ENCODE results near the gene C5. TPM values are rescaled to one million over a fixed set of nuclear protein-coding genes. Genes with fewer than 3 reads are reported as not detected.

Gene C5
- total RNA-seq, 2 experiments from 2014 or later = 1.2 to 1.3 TPM

DNA sequence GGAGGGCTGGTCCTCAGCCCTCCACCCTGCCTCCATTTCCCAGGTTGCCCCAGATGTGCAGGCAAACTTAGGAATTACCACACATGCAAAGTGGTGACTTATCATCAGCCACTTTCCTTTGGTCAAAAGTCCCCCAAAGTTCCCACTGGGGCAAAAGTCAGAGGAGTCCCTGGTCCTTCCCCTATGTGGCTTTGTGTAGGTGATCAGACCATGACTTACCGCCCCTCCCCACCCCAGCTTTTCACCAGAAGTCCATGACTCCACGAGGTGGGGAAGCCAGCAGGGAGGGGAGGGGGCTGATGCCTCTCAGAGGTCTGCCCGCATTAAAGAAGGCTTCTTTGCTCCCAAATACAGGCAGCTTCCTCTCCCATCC, 129.3 kb downstream of the C5 start:
- ChIA-PET CTCF (interaction anchor here (0.7 to 1.9 kb wide), 5 partner anchors 8 to 31 kb away, joined by 3 to 8 read pairs (median 3); no protein-coding TSS in a partner anchor), POLR2A (interaction anchor here (1.2 to 4.0 kb wide), 7 partner anchors 11 to 165 kb away, joined by 3 to 21 read pairs (median 5); partner anchors contain the start of gene PHF19)

DNA sequence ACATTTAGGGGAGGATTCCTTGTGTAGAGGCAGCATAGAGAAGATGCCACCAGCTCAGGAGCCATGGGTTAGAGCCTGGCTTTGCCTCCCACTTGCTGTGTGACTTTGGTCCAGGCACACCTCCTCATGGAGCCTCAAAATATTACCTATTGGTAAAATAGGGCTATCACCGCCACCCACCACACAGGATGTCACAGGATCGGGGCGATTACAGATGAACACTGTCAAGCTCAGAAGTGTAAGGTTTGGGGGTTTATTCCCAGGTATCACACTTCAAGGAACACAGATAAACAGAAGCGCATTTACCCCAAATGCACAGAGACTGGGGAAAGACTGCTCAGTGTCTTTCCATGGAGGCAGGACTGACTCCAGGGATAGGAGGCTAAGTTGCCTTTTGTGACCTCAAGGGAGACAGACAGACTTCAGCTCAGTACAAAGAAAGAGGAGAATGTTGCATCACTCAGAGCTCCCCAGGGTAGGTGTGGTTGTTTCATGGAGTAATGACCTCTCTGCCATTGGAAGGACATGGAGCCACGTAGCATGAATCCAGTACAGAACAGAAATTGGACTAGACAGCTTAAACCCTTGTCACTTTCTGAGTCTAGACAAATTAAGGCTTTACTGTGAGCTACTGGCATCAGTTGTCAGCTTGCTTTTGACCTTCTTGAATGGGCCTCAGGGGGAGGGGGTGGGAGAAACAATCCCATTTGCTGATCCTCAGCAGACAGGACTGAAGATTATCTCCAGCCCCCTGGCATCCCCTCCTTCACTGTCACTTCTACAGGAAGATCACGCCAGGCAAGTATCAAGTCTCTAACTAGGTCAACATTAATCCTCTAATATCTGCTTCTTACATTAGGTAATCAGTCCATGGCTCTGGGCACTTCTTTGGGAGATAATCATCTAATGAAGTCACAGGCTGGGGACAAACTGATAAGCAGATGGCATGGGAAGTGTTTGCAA, 130.0 kb downstream of the C5 start:
- ChIA-PET CTCF (interaction anchor here (0.7 to 1.9 kb wide), 7 partner anchors 9 to 249 kb away, joined by 3 to 8 read pairs (median 3); no protein-coding TSS in a partner anchor), POLR2A (interaction anchor here (0.8 to 4.0 kb wide), 10 partner anchors 9 to 75 kb away, joined by 3 to 21 read pairs (median 4); partner anchors contain the start of gene PHF19)

DNA sequence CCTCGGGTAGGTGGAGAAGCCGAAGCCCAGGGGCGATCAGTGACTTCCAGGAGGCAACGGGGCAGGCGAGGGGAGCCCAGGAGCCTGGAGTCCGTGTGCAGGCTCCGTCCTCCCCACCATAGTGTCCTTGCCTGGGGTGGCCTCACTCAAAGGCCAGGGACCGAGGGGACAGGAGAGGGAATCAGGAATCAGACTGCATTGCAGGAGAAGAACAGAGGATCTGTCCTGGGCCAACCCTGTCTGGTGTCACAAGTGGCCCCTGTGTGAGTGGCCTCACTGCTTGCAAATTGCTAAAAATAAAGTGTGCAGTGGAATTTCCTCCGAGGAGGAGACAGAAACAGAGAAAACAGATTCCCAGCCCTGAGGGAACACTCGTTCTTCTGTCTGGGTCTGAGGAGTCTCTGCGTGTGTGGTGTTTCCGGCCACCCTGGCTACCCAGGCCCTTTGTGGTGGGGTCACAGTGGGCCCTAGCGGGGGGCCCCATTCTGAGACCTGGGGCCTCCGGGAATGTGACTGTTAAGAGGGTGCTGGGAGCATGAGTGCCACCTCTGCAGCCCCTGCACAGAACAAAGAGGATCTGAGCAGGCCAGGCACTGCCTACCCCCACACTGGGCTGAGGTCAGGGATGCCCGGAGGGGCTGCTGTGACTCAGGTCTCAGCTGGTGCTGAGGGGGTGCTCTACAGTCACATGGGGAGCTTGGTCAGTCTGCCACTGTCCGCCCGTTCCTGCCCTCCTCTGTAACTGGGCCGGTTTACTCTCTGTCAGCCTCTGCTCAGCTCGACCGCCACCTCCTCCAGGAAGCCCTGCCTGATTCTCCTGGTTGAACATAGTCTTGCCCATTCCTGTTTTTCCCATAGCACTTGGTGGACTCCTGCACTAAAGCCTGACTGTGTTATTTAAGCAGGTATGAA, 130.9 kb downstream of the C5 start:
- CTCF ChIA-PET = interaction anchor here (0.9 to 1.9 kb wide), 5 partner anchors 15 to 250 kb away, joined by 3 to 8 read pairs (median 4); no protein-coding TSS in a partner anchor
- POLR2A ChIA-PET = interaction anchor here (0.8 to 4.0 kb wide), 9 partner anchors 10 to 51 kb away, joined by 3 to 21 read pairs (median 4); no protein-coding TSS in a partner anchor

DNA sequence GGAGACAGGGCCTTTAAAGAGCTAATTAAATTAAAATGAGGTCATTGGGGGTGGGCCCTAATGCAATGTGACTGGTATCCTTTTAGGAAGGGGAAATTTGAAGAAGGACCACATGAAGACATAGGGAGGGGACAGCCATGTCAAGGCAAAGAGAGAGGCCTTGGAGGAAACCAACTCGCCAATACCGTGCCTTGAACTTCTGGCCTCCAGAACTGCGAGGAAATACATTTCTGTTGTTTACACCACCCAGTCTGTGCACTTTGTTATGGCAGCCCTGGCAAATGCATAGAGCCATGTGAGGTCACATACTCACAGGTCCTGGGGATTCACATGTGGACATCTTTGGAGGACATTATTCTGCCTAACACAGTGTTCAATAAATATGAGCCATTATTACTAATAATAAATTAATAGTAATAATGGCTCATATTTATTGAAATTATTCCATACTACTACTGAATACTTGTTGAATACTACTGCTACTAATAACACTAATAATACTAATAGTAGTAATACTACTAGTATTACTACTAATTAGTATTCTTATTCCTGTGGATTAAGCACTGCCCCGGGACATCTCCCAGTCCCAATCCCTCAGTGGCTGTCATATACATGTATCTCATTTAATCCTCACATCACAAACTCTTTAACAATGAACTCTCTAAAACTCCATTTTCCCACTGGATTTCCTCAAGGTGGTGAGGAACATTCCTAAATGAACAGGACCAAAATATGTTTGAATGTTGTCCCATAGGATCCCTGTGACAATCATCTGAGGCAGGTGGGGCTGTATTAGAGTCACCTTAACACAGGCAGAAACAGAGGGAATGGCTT, 131.9 kb downstream of the C5 start:
- CTCF ChIA-PET = interaction anchor here (0.8 to 1.2 kb wide), 2 partner anchors 13 to 16 kb away, joined by 3 read pairs; no protein-coding TSS in a partner anchor
- POLR2A ChIA-PET = interaction anchor here (1.3 to 1.7 kb wide), 2 partner anchors 13 to 18 kb away, joined by 3 to 4 read pairs; no protein-coding TSS in a partner anchor

DNA sequence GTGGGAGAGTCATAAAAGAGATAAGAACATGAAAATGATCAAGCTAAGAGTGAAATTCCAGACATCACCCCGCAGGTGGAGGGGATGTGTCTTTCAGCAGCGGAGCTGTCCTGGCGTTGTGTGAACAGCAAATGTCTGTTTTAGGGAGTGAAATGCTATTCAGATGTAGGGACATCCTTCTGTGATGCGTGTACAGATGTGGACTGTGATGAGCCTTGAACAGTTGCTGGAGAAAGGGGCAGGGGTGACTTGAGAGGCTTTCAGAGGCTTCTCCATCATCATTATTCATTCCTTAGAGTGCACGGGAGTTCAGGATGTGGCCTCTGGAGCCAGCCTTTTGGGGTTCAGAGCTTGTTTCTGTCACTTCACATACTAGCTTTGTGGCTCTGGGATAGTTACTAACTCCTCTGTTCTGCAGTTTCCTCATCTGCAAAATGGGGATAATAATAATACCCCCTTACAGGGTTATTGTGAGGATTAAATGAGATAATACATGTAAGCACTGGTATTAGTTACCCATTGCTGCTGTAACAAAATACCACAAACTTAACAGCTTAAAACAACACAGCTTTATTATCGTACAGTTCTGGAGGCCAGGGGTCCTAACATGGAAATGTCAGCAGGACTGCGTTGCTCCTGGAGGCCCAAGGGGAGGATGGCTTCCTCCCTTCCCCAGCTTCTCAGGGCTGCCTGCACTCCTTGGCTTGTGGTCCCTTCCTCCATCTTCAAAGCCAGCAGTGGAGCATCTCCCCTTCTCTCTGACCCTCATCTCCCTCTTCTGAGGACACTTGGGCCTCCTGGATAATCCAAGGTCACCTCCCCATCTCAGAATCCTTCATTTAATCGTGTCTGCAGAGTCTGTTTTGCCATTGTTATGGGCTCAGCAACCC, 132.8 kb downstream of the C5 start:
- ChIA-PET CTCF (interaction anchor here (0.8 to 1.9 kb wide), 2 partner anchors 9 to 14 kb away, joined by 3 to 7 read pairs; no protein-coding TSS in a partner anchor), POLR2A (interaction anchor here (0.6 to 2.8 kb wide), 6 partner anchors 9 to 46 kb away, joined by 3 to 29 read pairs (median 4); partner anchors contain the start of gene TRAF1)

DNA sequence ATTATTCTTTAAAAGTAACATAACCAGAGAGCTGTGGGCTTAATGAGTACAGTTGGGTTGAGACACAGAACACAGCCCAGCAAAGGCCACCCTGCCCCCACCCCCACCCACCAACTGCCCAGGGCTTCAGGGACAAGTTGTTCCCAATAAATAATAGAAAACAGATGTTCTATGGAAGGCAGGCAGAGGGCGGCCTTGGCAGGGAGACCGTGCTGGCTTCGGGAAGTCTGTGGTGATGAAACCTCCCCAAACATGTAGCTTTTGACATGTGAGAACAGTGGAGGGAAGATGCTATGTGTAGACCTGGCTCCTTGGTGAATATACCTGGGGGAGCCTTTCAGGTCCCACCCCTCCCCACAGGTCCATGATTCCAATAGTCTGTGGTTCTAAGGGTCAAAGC, 133.5 kb downstream of the C5 start:
- POLR2A ChIA-PET = interaction anchor here (0.6 to 2.8 kb wide), 6 partner anchors 10 to 45 kb away, joined by 3 to 29 read pairs (median 3); partner anchors contain the start of gene TRAF1
- CTCF ChIA-PET = interaction anchor here (1.9 kb wide), 1 partner anchor 9 kb away, joined by 7 read pairs; no protein-coding TSS in a partner anchor

DNA sequence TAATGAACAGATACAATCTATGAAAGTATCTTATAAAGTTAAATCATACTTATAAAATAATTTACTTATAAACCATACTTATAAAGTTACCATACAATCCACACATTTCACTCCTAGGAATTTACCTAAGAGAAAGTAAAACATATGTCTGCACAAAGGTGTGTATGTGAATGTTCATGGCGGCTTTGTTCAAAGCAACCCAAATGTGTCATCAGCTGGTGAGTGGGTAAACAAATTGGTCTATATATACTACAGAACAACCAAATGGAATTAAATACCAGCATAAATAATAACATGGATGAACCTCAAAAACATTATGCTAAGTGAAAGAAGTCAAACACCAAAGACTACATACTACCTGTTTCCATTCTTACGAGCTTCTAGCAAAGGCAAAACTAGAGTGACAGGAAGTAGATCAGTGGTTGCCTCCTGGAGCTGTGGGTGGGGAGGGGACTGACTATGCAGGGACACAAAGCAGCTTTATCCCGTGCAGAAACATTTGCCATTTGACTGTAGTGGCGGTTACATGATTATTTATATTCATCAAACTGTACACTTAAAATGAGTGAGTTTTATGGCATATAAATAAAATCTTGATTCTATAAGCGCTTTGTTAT, 134.1 kb downstream of the C5 start:
- ChIA-PET CTCF (interaction anchor here (1.1 to 1.9 kb wide), 2 partner anchors 10 to 16 kb away, joined by 3 to 7 read pairs; no protein-coding TSS in a partner anchor), POLR2A (interaction anchor here (0.6 to 2.8 kb wide), 3 partner anchors 10 to 24 kb away, joined by 3 to 29 read pairs (median 8); partner anchors contain the start of gene TRAF1)

DNA sequence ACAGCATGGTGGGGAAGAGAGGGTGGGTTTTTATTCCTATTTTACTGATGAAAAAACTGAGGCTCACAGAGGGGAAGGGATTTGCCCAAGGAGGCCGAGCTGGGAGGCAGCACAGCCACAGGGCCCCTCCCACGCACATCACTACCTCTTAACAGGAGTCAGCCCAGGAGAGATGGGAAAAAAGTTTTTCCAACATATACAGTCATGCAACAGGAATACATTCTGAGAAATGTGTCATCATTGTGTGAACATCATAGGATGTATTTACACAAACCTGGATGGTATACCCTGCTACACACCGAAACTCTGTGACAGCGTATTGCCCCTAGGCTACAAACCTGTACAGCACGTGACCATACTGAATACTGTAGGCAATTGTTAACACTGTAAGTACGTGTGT, 135.1 kb downstream of the C5 start:
- ChIA-PET POLR2A (interaction anchor here (2.3 to 2.8 kb wide), 2 partner anchors 11 to 15 kb away, joined by 8 to 29 read pairs; partner anchors contain the start of gene TRAF1), CTCF (interaction anchor here (0.8 to 1.1 kb wide), 2 partner anchors 10 to 17 kb away, joined by 3 read pairs; no protein-coding TSS in a partner anchor)

DNA sequence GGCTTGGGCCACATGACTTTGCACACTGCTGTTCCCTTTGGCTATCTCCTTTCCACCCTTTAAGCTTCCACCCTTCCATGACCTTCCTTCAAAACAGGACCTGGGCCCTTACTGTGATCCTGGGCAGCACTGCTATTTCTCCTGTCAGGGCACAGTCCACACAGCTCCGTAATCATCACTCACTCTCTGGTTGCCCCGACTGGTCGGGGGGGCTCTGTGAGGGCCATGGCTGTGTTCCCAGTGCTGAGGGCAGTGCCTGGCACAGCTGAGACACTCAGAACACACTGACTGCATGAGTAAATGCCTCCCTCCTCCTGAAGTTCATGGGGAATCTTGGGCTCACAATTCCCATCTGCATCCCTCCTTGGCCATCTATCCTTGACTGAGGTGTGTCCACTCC, 135.7 kb downstream of the C5 start:
- ChIA-PET POLR2A (no interaction called here), CTCF (interaction anchor here (0.8 kb wide), 1 partner anchor 10 kb away, joined by 3 read pairs; no protein-coding TSS in a partner anchor)

DNA sequence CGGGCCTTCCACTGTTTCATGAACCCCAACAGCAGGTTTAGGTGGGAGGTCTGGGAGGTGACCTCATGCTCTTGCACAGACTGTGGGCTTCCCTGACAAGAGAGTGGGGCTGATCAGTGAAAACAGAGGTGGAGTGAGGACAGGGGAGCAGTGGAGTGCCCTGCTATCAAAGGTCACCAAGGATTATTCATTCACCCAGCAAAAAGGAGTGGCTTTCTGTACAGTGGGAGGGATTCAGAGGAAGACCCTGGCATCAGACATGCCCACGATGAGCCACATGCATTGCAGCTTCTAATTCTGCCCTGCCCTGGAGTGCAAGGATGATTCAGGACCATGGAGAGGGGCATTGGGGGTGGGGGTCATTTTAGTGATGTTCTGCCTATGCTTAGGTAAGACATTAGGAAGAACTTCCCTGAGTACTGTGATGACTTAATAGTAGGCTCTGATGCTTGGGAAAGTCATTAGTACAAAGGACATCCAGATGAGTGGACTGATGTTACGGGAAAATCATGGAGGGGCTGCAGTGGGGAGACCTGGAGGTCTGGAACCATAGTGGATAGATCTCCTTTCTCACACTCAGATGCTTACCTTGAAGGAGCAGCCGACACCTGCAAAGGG, 136.3 kb downstream of the C5 start:
- ChIA-PET CTCF (interaction anchor here (0.8 kb wide), 1 partner anchor 11 kb away, joined by 3 read pairs; no protein-coding TSS in a partner anchor), POLR2A (interaction anchor here (1.1 kb wide), 1 partner anchor 11 kb away, joined by 3 read pairs; no protein-coding TSS in a partner anchor)

DNA sequence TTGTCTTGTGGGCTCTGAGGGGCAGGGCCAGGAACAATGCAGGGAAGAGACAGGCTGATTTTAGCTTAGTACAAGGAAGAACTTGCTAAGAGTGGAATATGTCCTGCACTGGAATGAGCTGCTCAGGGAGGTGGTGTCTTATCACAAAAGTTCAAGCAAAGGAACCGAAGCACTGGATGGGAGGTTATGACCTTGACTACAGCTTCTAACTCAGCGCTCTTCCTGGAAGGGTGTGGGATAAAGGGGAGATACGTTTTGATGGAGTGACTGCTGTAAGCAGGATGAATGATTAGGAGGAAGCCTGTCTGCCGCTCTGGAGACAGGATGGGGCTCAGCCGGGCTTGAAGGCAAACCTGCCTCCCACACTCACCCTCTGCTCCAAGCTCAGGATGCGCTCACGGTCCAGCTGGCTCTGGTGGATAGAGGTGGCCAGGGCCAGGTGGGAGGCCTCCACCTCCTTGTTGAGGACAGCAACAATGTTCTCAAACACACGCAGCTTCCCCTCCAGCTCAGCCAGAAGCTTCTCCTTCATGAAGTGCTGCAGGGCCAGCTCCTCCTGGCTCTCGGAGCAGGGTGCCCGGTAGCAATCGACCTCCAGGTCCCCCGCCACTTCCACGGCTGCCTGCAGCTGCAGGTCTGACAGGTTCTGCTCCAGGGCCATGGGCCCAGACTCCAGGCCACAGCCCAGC, 137.0 kb downstream of the C5 start:
- POLR2A ChIA-PET = interaction anchor here (0.6 to 1.1 kb wide), 3 partner anchors 9 to 43 kb away, joined by 3 read pairs; no protein-coding TSS in a partner anchor

DNA sequence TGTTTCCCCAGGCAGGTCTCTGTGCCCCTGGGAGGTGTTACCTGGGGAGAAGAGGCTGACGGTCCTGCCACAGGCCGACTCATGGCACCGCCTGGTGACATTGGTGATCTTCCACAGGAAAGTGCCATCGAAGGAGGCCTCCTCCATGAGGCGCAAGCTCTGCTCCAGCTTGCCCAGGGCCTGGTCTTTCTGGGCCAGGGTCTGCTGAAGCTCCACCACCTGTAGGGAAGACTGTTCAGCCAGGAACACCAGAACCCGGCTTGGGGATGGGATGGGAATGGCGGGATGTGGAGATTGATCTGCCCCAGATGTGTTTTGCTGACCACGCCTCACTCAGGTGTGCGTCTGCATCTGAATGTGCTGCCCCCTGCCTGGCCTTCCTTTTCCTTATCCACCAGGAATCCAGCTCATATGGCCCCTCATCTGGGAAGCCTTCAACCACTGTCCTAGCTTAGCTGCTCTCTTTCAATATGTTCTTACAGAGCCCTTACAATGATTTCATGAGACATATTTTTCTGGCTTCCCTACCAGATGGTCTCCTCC, 138.7 kb downstream of the C5 start:
- ChIA-PET CTCF (interaction anchor here (1.2 kb wide), 1 partner anchor 13 kb away, joined by 5 read pairs; no protein-coding TSS in a partner anchor), POLR2A (interaction anchor here (1.1 kb wide), 1 partner anchor 18 kb away, joined by 3 read pairs; no protein-coding TSS in a partner anchor)

More for the DNA sequence above, 137.0 kb downstream of the C5 start:
- CTCF ChIA-PET = interaction anchor here (0.7 kb wide), 1 partner anchor 44 kb away, joined by 3 read pairs; no protein-coding TSS in a partner anchor

DNA sequence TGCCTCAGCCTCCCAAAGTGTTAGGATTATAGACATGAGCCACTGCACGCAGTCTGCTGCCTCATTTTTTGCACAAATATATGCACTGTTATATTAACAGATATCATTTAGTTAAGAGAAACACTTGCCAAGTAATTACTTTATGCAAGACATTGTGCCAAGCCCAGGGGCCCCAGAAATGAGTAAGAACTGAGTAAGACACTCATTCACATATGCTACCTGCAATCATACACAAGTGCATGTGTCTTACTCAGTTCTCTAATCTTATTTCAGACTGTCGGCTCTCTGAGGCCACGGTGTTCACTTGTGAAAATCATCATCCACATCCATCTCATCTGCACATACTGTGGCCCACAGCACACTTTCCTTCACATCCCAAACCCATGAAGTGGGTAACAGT, 139.4 kb downstream of the C5 start:
- ChIA-PET CTCF (interaction anchor here (1.7 kb wide), 1 partner anchor 26 kb away, joined by 4 read pairs; no protein-coding TSS in a partner anchor), POLR2A (interaction anchor here (1.2 kb wide), 2 partner anchors 13 to 18 kb away, joined by 3 read pairs; no protein-coding TSS in a partner anchor)

DNA sequence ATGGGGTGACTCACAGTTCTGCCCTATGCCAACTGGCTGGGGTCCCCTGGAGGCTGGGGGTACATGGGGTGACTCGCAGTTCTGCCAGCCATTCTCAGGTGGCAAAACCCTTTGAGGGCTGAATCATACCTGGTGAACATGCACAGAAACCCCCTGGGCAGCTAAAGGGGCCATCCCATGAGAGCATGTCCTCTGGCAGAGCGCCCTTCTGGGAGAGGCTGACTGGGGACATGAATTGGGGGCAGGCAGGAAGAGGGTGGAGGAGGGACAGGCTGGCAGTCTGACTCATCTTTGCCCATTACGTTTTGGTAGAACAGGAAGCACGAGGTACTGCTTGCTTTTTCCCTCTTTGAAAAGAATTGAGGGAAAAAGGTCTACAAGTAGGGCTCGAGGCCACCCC, 140.2 kb downstream of the C5 start:
- CTCF ChIA-PET = interaction anchor here (1.2 to 1.7 kb wide), 2 partner anchors 19 to 27 kb away, joined by 3 to 4 read pairs; no protein-coding TSS in a partner anchor

More for the DNA sequence above, 140.2 kb downstream of the C5 start:
- POLR2A ChIA-PET = interaction anchor here (1.2 to 1.7 kb wide), 5 partner anchors 10 to 19 kb away, joined by 3 to 4 read pairs (median 4); partner anchors contain the start of gene TRAF1

Data from activated CD8-positive, alpha-beta memory T cell treated with anti-CD3 and anti-CD28 coated beads for 36 hours (primary cell).